H9 (cell line): ENCODE results near the gene CARM1. TPM values are rescaled to one million over a fixed set of nuclear protein-coding genes. Genes with fewer than 3 reads are reported as not detected.

ENCODE experiments used
- DNase-seq: peaks from one replicate; pipeline ENCODE4 v3.0.0-alpha.2; 2017
- H2AFZ ChIP-seq: one replicate; pipeline ENCODE4 v1.6.1; 2013; ENCODE audit warnings: mild to moderate bottlenecking, low read length, control low read depth, moderate library complexity
- H2AK5ac ChIP-seq: 2 replicates; pipeline ENCODE4 v1.6.1; 2013; ENCODE audit warnings: low read length, control low read depth, mixed read lengths; ENCODE audit not compliant: insufficient read length
- H2BK120ac ChIP-seq: one replicate; pipeline ENCODE4 v1.6.1; 2013; ENCODE audit warnings: low read depth, mild to moderate bottlenecking, low read length, control low read depth, inconsistent platforms; ENCODE audit not compliant: poor library complexity, severe bottlenecking
- H2BK12ac ChIP-seq: 2 replicates; pipeline ENCODE4 v1.6.1; 2013; ENCODE audit warnings: low read length, control low read depth, mixed read lengths, low read depth; ENCODE audit not compliant: insufficient read length
- H2BK15ac ChIP-seq: 2 replicates; pipeline ENCODE4 v1.6.1; 2013; ENCODE audit warnings: low read depth, low read length, control low read depth
- H2BK20ac ChIP-seq: one replicate; pipeline ENCODE4 v1.6.1; 2013; ENCODE audit warnings: low read depth, mild to moderate bottlenecking, low read length, control low read depth, inconsistent platforms; ENCODE audit not compliant: poor library complexity, severe bottlenecking
- H2BK5ac ChIP-seq: 2 replicates; pipeline ENCODE4 v1.6.1; 2013; ENCODE audit warnings: low read length, control low read depth, mixed read lengths; ENCODE audit not compliant: insufficient read length
- H3K14ac ChIP-seq: 2 replicates; pipeline ENCODE4 v1.6.1; 2013; ENCODE audit warnings: low read length, control low read depth; ENCODE audit not compliant: insufficient read depth
- H3K18ac ChIP-seq: 2 replicates; pipeline ENCODE4 v1.6.1; 2013; ENCODE audit warnings: low read depth, mild to moderate bottlenecking, mixed read lengths, low read length, control low read depth; ENCODE audit not compliant: insufficient read length
- H3K23ac ChIP-seq: 2 replicates; pipeline ENCODE4 v1.6.1; 2013; ENCODE audit warnings: low read length, control low read depth, mixed read lengths, low read depth; ENCODE audit not compliant: insufficient read length
- H3K23me2 ChIP-seq: 2 replicates; pipeline ENCODE4 v1.6.1; 2013; ENCODE audit warnings: low read depth, mild to moderate bottlenecking, mixed read lengths, low read length, control low read depth; ENCODE audit not compliant: insufficient read length, poor library complexity, severe bottlenecking
- H3K27ac ChIP-seq: 2 replicates; pipeline ENCODE4 v1.5.1; 2013; ENCODE audit warnings: low read length, control low read depth, mixed read lengths, low read depth; ENCODE audit not compliant: insufficient read length
- H3K27me3 ChIP-seq: 2 replicates; pipeline ENCODE4 v1.6.1; 2013; ENCODE audit warnings: low read length, control low read depth, inconsistent platforms; ENCODE audit not compliant: insufficient read depth
- H3K4ac ChIP-seq: 2 replicates; pipeline ENCODE4 v1.6.1; 2013; ENCODE audit warnings: low read depth, mild to moderate bottlenecking, control low read depth, inconsistent platforms, low read length, moderate library complexity
- H3K4me1 ChIP-seq: 2 replicates; pipeline ENCODE4 v1.6.1; 2013; ENCODE audit warnings: low read length, control low read depth, inconsistent platforms; ENCODE audit not compliant: insufficient read depth
- H3K4me2 ChIP-seq: 2 replicates; pipeline ENCODE4 v1.6.1; 2013; ENCODE audit warnings: low read length, control low read depth, mixed read lengths; ENCODE audit not compliant: insufficient read length, insufficient read depth
- H3K56ac ChIP-seq: 2 replicates; pipeline ENCODE4 v1.6.1; 2013; ENCODE audit warnings: low read depth, mild to moderate bottlenecking, mixed read lengths, low read length, control low read depth; ENCODE audit not compliant: insufficient read length
- H3K79me1 ChIP-seq: 2 replicates; pipeline ENCODE4 v1.6.1; 2013; ENCODE audit warnings: low read depth, mild to moderate bottlenecking, moderate library complexity, low read length, control low read depth, inconsistent platforms; ENCODE audit not compliant: insufficient read depth, poor library complexity, severe bottlenecking
- H3K79me2 ChIP-seq: 2 replicates; pipeline ENCODE4 v1.6.1; 2013; ENCODE audit warnings: low read length, control low read depth, inconsistent platforms; ENCODE audit not compliant: insufficient read depth
- H3K9ac ChIP-seq: 2 replicates; pipeline ENCODE4 v1.6.1; 2013; ENCODE audit warnings: low read length, control low read depth, mixed read lengths; ENCODE audit not compliant: insufficient read length; ENCODE audit errors: extremely low read depth
- H3K9me3 ChIP-seq: one replicate; pipeline ENCODE4 v1.6.1; 2013; ENCODE audit warnings: low read depth, low read length, inconsistent platforms; ENCODE audit not compliant: control insufficient read depth
- H3T11ph ChIP-seq: one replicate; pipeline ENCODE4 v1.6.1; 2013; ENCODE audit warnings: mild to moderate bottlenecking, low read length, control low read depth, inconsistent platforms
- H4K20me1 ChIP-seq: one replicate; pipeline ENCODE4 v1.6.1; 2013; ENCODE audit not compliant: control insufficient read depth, insufficient read length, insufficient read depth
- H4K5ac ChIP-seq: 2 replicates; pipeline ENCODE4 v1.6.1; 2013; ENCODE audit warnings: low read depth, mild to moderate bottlenecking, mixed read lengths, low read length, control low read depth; ENCODE audit not compliant: insufficient read length
- H4K8ac ChIP-seq: replicated peaks from 2 replicates; pipeline ENCODE4 v1.6.1; 2013; ENCODE audit warnings: low read length, control low read depth, mixed read lengths, low read depth; ENCODE audit not compliant: insufficient read length
- H4K91ac ChIP-seq: 2 replicates; pipeline ENCODE4 v1.6.1; 2013; ENCODE audit warnings: low read depth, mild to moderate bottlenecking, moderate library complexity, mixed read lengths, low read length, control low read depth; ENCODE audit not compliant: insufficient read length
- H3K27ac Mint-ChIP-seq, 3 experiments: 2 replicates in 2 of 3; 3 replicates in 1 of 3; pipeline ENCODE4 v1.8.0; 2020 to 2021; ENCODE audit warnings: mixed read lengths in 3 of 3, mild to moderate bottlenecking in 1 of 3, moderate library complexity in 1 of 3
- H3K27me3 Mint-ChIP-seq: 2 replicates; pipeline ENCODE4 v1.8.0; 2021; ENCODE audit warnings: low read depth, mild to moderate bottlenecking, moderate library complexity, mixed read lengths
- H3K36me3 Mint-ChIP-seq, 3 experiments: 2 replicates in 2 of 3; 3 replicates in 1 of 3; pipeline ENCODE4 v1.8.0; 2020 to 2021; ENCODE audit warnings: low read depth in 3 of 3, mixed read lengths in 3 of 3; ENCODE audit not compliant: insufficient read depth in 1 of 3
- H3K4me1 Mint-ChIP-seq, 2 experiments: 2 replicates each; pipeline ENCODE4 v1.8.0; 2020; ENCODE audit warnings: mixed read lengths in 2 of 2
- H3K4me3 Mint-ChIP-seq, 2 experiments: 2 replicates in 1 of 2; 3 replicates in 1 of 2; pipeline ENCODE4 v1.8.0; 2020 to 2021; ENCODE audit warnings: mild to moderate bottlenecking in 2 of 2, mixed read lengths in 2 of 2, moderate library complexity in 1 of 2
- H3K9me3 Mint-ChIP-seq, 2 experiments: 2 replicates in 1 of 2; 3 replicates in 1 of 2; pipeline ENCODE4 v1.8.0; 2020; ENCODE audit warnings: mild to moderate bottlenecking in 2 of 2, mixed read lengths in 2 of 2, moderate library complexity in 1 of 2
- WGBS: extraction: QIAGEN DNeasy Blood & Tissue Kit; methylation state at CpG from one replicate; pipeline ENCODE4 v1.1.7; 2013; ENCODE audit warnings: missing lambda C conversion rate, low lambda C conversion rate, mixed read lengths; ENCODE audit not compliant: insufficient read length; ENCODE audit errors: extremely low coverage; 5-methylcytosine and 5-hydroxymethylcytosine counted together
- total RNA-seq: library from RNA; stranded (reverse); gene quantifications from 2 replicates; pipeline ENCODE4 v1.2.1, GENCODE V29; 2021
- TF ChIP-seq, protein P1 (sequence below): fragments of 200-600 bp; sonication (generic); conservative IDR thresholded peaks from 3 replicates; pipeline ENCODE4 v1.8.0; 2021; ENCODE audit warnings: antibody characterized with exemption, mild to moderate bottlenecking

Gene CARM1
- total RNA-seq, 1 experiment from 2014 or later: 111 TPM

DNA sequence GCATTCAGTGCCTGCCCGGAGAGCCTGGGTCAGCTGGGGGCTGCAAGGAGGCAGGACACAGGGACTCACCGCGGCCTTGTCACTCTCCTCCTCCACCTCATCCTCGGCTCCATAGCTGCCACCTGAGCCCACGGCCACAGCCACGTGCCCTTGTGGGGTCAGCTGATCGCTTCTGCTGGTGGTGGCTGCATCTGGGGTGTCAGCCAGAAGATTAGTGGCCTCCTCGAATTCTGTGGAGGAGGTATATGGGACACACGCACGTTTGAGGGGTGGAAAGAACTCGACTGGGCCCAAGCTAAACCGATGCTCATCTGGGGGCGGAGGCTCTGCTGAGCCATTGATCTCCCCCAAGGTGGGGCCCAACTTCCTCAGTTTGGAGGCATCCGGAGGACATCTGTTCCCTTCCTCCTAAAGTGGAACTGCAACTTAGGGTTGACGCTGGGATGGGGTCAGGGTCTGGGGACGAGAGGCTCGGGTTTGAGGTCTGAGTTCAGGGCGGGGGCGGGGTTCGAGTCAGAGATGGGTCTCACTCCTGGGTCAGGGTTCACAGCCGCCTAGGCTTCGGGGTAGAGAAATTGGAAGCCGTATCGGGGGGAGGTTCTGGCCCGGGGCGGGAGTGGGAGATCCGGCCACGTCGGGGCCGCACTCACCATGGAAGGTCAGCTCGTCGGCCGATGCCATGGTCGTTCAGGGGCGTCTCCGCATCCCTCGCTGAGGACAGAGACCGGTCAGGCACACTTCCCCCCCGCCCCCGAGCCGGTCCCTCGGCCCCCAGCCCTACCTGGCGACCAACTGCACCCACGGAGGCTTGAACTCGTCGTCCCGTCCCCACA is 56.6 kb downstream of the CARM1 start:
- DNase-seq: no peak
- H2BK120ac ChIP-seq: no peak overlapping the region
- no peak overlapping the region for H3K27ac ChIP-seq
- peaks cover 4% of the 10 kb centered on the region; the same call in 1 of the 2 replicates for H3K79me2 ChIP-seq
- H3K4me3 Mint-ChIP-seq: peak overlapping the region; percentile 93 to 94
- no peak overlapping the region for H2BK12ac ChIP-seq
- no peak overlapping the region for H4K91ac ChIP-seq
- H3K23me2 ChIP-seq: peaks cover 14% of the 10 kb centered on the region
- no peak overlapping the region for H3K14ac ChIP-seq
- no peak overlapping the region for H2BK5ac ChIP-seq
- peaks cover 2% of the 10 kb centered on the region; the same call in 1 of the 2 replicates for H3K27me3 Mint-ChIP-seq
- H2BK15ac ChIP-seq: no peak overlapping the region
- peak overlapping the region; percentile 72 for H3K4me2 ChIP-seq
- no peaks in the 10 kb centered on the region for H3K9me3 Mint-ChIP-seq
- H2AFZ ChIP-seq: no peak overlapping the region
- peaks cover 12 to 17% of the 10 kb centered on the region in 2 experiments for H3K4me1 Mint-ChIP-seq
- no peaks in the 10 kb centered on the region for H3K27me3 ChIP-seq
- peaks cover 7 to 41% (median 38%) of the 10 kb centered on the region in 3 experiments; a peak in 6 of 7 replicates for H3K36me3 Mint-ChIP-seq
- H4K20me1 ChIP-seq: no peaks in the 10 kb centered on the region
- peak overlapping the region; percentile 36 to 92 (median 61); a peak in 5 of 7 replicates for H3K27ac Mint-ChIP-seq
- H3K4me1 ChIP-seq: no peaks in the 10 kb centered on the region
- no peak overlapping the region for H3K18ac ChIP-seq
- no peak overlapping the region for H3K23ac ChIP-seq
- no peak overlapping the region for H3K4ac ChIP-seq
- no peak overlapping the region for H4K8ac ChIP-seq
- H2AK5ac ChIP-seq: no peak overlapping the region
- no peak overlapping the region for H3T11ph ChIP-seq
- TF ChIP-seq, protein P1, sequence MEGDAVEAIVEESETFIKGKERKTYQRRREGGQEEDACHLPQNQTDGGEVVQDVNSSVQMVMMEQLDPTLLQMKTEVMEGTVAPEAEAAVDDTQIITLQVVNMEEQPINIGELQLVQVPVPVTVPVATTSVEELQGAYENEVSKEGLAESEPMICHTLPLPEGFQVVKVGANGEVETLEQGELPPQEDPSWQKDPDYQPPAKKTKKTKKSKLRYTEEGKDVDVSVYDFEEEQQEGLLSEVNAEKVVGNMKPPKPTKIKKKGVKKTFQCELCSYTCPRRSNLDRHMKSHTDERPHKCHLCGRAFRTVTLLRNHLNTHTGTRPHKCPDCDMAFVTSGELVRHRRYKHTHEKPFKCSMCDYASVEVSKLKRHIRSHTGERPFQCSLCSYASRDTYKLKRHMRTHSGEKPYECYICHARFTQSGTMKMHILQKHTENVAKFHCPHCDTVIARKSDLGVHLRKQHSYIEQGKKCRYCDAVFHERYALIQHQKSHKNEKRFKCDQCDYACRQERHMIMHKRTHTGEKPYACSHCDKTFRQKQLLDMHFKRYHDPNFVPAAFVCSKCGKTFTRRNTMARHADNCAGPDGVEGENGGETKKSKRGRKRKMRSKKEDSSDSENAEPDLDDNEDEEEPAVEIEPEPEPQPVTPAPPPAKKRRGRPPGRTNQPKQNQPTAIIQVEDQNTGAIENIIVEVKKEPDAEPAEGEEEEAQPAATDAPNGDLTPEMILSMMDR: no peak
- no peak overlapping the region for H2BK20ac ChIP-seq
- H3K9ac ChIP-seq: peak overlapping the region; percentile 36
- H4K5ac ChIP-seq: no peak overlapping the region
- no peaks in the 10 kb centered on the region for H3K9me3 ChIP-seq
- H3K79me1 ChIP-seq: no peaks in the 10 kb centered on the region
- no CpG with 5 or more reads among the region's 47 CpGs for WGBS
- no peak overlapping the region for H3K56ac ChIP-seq
